Measurements from ENCODE around the gene SPDYC. TPM values are rescaled to one million over a fixed set of nuclear protein-coding genes. Genes with fewer than 3 reads are reported as not detected.
"Not testable (repeated sequence)": the region's sequence is repeated elsewhere in the genome, so short reads cannot be mapped to it uniquely, and the experiment has no call there.

The SPDYC gene
- polyA plus RNA-seq, 1 donor = not detected

- Histone ChIP-seq H3K27ac (ENCODE audit: low read length) (no peak overlapping the region), H3K4me1 (ENCODE audit: control insufficient read depth, insufficient read depth, low read length) (no peaks in the 10 kb centered on the region), H3K27me3 (ENCODE audit: control insufficient read depth, insufficient read depth, low read length) (no peaks in the 10 kb centered on the region), H3K36me3 (ENCODE audit: control insufficient read depth, insufficient read depth, low read length) (no peaks in the 10 kb centered on the region), H3K4me3 (ENCODE audit: low read length) (no peak overlapping the region), H3K9me3 (ENCODE audit: control insufficient read depth, low read depth, low read length) (no peaks in the 10 kb centered on the region)
- no CpG with 5 or more reads among the region's 10 CpGs for WGBS (ENCODE audit: insufficient coverage, low lambda C conversion rate)
- no peak for DNase-seq
Measured at GRCh38 chr11:65172600-65172999, 2.6 kb downstream of the SPDYC start.

GRCh38 chr11:65174571-65175010 is 4.6 kb downstream of the SPDYC start:
- no CpG with 5 or more reads among the region's 2 CpGs for WGBS (ENCODE audit: insufficient coverage, low lambda C conversion rate)
- not testable (repeated sequence) for H3K27ac ChIP-seq (ENCODE audit: low read length); H3K36me3 ChIP-seq (ENCODE audit: control insufficient read depth, insufficient read depth, low read length); H3K9me3 ChIP-seq (ENCODE audit: control insufficient read depth, low read depth, low read length); H3K27me3 ChIP-seq (ENCODE audit: control insufficient read depth, insufficient read depth, low read length); DNase-seq; H3K4me1 ChIP-seq (ENCODE audit: control insufficient read depth, insufficient read depth, low read length); H3K4me3 ChIP-seq (ENCODE audit: low read length)

GRCh38 chr11:65180877-65181568 is 11.0 kb downstream of the SPDYC start:
- Histone ChIP-seq H3K27me3 (ENCODE audit: control insufficient read depth, insufficient read depth, low read length) (no peaks in the 10 kb centered on the region), H3K9me3 (ENCODE audit: control insufficient read depth, low read depth, low read length) (peaks cover 3% of the 10 kb centered on the region), H3K36me3 (ENCODE audit: control insufficient read depth, insufficient read depth, low read length) (peaks cover 15% of the 10 kb centered on the region), H3K4me3 (ENCODE audit: low read length) (peak overlapping the region; percentile 93), H3K27ac (ENCODE audit: low read length) (peak overlapping the region; percentile 31), H3K4me1 (ENCODE audit: control insufficient read depth, insufficient read depth, low read length) (peaks cover 17% of the 10 kb centered on the region)
- WGBS (ENCODE audit: insufficient coverage, low lambda C conversion rate) = no CpG with 5 or more reads among the region's 60 CpGs
- peak; percentile 49 to 74 for DNase-seq

- Histone ChIP-seq H3K9me3 (ENCODE audit: control insufficient read depth, low read depth, low read length) (peaks cover 3% of the 10 kb centered on the region), H3K4me3 (ENCODE audit: low read length) (peak within 1 kb of the TSS; percentile 93), H3K4me1 (ENCODE audit: control insufficient read depth, insufficient read depth, low read length) (peaks cover 17% of the 10 kb centered on the region), H3K27me3 (ENCODE audit: control insufficient read depth, insufficient read depth, low read length) (no peaks in the 10 kb centered on the region), H3K27ac (ENCODE audit: low read length) (peak within 1 kb of the TSS; percentile 98), H3K36me3 (ENCODE audit: control insufficient read depth, insufficient read depth, low read length) (peaks cover 22% of the 10 kb centered on the region)
- peak; percentile 80 to 92 for DNase-seq
- WGBS (ENCODE audit: insufficient coverage, low lambda C conversion rate) = no CpG with 5 or more reads among the region's 43 CpGs
Measured at GRCh38 chr11:65181569-65182257, 11.7 kb downstream of the SPDYC start, which contains the start of gene CAPN1. Gene CAPN1, plus strand, starts transcription at chr11:65181928. Its CDS starts 774 bp downstream, at chr11:65182702.

DNA sequence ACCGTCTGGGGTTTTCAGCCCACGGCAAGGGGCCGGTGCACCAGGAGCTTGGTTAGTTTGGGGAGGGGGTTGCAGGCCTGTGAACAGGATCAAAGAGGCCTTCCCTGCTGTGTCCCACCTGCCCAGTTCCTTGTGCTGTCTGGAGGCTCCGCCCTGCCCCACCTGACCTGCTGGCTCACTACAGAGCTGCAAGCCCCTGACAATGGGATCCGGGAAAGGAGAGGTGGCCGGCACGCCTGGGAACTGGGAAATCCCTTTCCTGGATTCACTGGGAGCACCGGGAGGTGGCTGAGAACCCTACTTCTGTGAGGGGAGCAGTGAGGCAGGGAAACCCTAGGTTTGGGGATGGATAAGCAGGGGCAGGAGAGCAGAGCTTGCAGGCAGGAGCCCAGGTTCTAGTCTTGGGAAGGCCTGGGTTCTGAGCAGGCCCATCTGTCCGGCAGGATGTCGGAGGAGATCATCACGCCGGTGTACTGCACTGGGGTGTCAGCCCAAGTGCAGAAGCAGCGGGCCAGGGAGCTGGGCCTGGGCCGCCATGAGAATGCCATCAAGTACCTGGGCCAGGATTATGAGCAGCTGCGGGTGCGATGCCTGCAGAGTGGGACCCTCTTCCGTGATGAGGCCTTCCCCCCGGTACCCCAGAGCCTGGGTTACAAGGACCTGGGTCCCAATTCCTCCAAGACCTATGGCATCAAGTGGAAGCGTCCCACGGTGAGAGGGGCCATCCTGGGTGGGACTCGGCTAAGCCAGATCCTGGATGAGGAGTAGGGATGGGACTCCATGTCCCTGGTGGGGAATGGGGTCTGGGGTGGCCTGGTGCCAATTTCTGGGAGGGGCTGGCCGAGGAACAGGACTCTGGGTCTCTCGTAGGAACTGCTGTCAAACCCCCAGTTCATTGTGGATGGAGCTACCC is 12.5 kb downstream of the SPDYC start:
- peaks cover 17% of the 10 kb centered on the region for H3K4me1 ChIP-seq (ENCODE audit: control insufficient read depth, insufficient read depth, low read length)
- no CpG with 5 or more reads among the region's 23 CpGs for WGBS (ENCODE audit: insufficient coverage, low lambda C conversion rate)
- peak; percentile 59 to 75 for DNase-seq

GRCh38 chr11:65183201-65183891 is 13.3 kb downstream of the SPDYC start:
- H3K9me3 ChIP-seq (ENCODE audit: control insufficient read depth, low read depth, low read length) = peaks cover 3% of the 10 kb centered on the region
- H3K27me3 ChIP-seq (ENCODE audit: control insufficient read depth, insufficient read depth, low read length) = no peaks in the 10 kb centered on the region
- peaks cover 17% of the 10 kb centered on the region for H3K4me1 ChIP-seq (ENCODE audit: control insufficient read depth, insufficient read depth, low read length)
- WGBS (ENCODE audit: insufficient coverage, low lambda C conversion rate) = no CpG with 5 or more reads among the region's 19 CpGs
- peak overlapping the region; percentile 98 for H3K27ac ChIP-seq (ENCODE audit: low read length)
- peak; percentile 62 to 76 for DNase-seq
- H3K4me3 ChIP-seq (ENCODE audit: low read length) = peak overlapping the region; percentile 93
- peaks cover 36% of the 10 kb centered on the region for H3K36me3 ChIP-seq (ENCODE audit: control insufficient read depth, insufficient read depth, low read length)

More for the DNA sequence above, 12.5 kb downstream of the SPDYC start:
- Histone ChIP-seq H3K9me3 (ENCODE audit: control insufficient read depth, low read depth, low read length) (peaks cover 3% of the 10 kb centered on the region), H3K27me3 (ENCODE audit: control insufficient read depth, insufficient read depth, low read length) (no peaks in the 10 kb centered on the region), H3K36me3 (ENCODE audit: control insufficient read depth, insufficient read depth, low read length) (peaks cover 29% of the 10 kb centered on the region), H3K4me3 (ENCODE audit: low read length) (peak overlapping the region; percentile 93), H3K27ac (ENCODE audit: low read length) (peak overlapping the region; percentile 98)

DNA sequence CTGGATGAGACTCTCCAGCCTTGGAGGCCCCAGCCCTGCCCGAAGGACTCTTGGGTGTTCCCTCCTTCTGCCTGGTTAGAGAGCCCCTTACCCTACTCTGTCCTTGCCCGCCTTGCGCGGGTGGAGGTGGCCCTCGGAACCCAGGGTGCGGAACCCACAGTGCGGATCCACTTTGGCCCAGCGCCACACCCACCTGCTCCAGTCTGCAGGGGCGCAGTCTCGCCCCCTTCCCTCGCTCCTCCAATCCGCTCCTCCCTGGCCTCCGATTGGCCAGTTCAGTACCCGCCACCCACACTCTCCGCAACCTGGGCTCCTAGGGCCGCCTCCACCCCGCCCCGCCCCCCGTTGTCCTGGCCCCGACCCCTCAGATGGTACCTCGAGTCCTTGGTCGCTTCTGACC is 14.1 kb downstream of the SPDYC start:
- Histone ChIP-seq H3K4me1 (ENCODE audit: control insufficient read depth, insufficient read depth, low read length) (peaks cover 17% of the 10 kb centered on the region), H3K9me3 (ENCODE audit: control insufficient read depth, low read depth, low read length) (peaks cover 3% of the 10 kb centered on the region), H3K4me3 (ENCODE audit: low read length) (no peak overlapping the region), H3K27me3 (ENCODE audit: control insufficient read depth, insufficient read depth, low read length) (no peaks in the 10 kb centered on the region), H3K36me3 (ENCODE audit: control insufficient read depth, insufficient read depth, low read length) (peaks cover 43% of the 10 kb centered on the region), H3K27ac (ENCODE audit: low read length) (peak overlapping the region; percentile 98)
- no peak for DNase-seq
- no CpG with 5 or more reads among the region's 22 CpGs for WGBS (ENCODE audit: insufficient coverage, low lambda C conversion rate)

DNA sequence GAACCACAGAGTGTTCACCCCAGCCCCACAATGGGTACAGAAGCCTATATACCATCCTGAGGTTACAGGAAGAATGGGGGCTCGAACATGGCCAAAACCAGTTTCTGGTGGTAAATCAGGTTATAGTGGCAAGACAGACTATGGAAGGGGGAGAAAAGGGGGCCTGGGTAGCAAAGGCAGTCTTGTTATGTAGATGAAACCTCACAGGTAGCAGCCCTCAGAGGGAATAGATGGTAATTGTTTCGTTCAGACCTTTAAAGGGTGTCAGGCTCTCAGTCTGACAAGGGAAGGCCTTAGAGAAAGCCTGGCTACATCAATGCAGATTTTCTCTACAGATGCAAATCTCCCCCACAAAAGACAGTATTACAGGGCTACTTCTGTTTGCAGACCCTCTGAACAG is 15.1 kb downstream of the SPDYC start:
- WGBS (ENCODE audit: insufficient coverage, low lambda C conversion rate) = no CpG with 5 or more reads among the region's 2 CpGs
- H3K4me3 ChIP-seq (ENCODE audit: low read length) = no peak overlapping the region
- H3K27me3 ChIP-seq (ENCODE audit: control insufficient read depth, insufficient read depth, low read length) = no peaks in the 10 kb centered on the region
- peaks cover 54% of the 10 kb centered on the region for H3K36me3 ChIP-seq (ENCODE audit: control insufficient read depth, insufficient read depth, low read length)
- peaks cover 17% of the 10 kb centered on the region for H3K4me1 ChIP-seq (ENCODE audit: control insufficient read depth, insufficient read depth, low read length)
- peaks cover 3% of the 10 kb centered on the region for H3K9me3 ChIP-seq (ENCODE audit: control insufficient read depth, low read depth, low read length)
- H3K27ac ChIP-seq (ENCODE audit: low read length) = no peak overlapping the region
- DNase-seq = no peak

GRCh38 chr11:65185869-65186341 is 15.9 kb downstream of the SPDYC start:
- peaks cover 57% of the 10 kb centered on the region for H3K36me3 ChIP-seq (ENCODE audit: control insufficient read depth, insufficient read depth, low read length)
- no peak overlapping the region for H3K27ac ChIP-seq (ENCODE audit: low read length)
- DNase-seq = no peak
- H3K4me3 ChIP-seq (ENCODE audit: low read length) = no peak overlapping the region
- no CpG with 5 or more reads among the region's 18 CpGs for WGBS (ENCODE audit: insufficient coverage, low lambda C conversion rate)
- no peaks in the 10 kb centered on the region for H3K27me3 ChIP-seq (ENCODE audit: control insufficient read depth, insufficient read depth, low read length)
- H3K9me3 ChIP-seq (ENCODE audit: control insufficient read depth, low read depth, low read length) = peaks cover 3% of the 10 kb centered on the region
- H3K4me1 ChIP-seq (ENCODE audit: control insufficient read depth, insufficient read depth, low read length) = peaks cover 17% of the 10 kb centered on the region

Data from large intestine (tissue), 3 donors.